Lung microvascular endothelial cell (primary cell): ENCODE data around the gene TGOLN2. TPM values are rescaled to one million over a fixed set of nuclear protein-coding genes. Genes with fewer than 3 reads are reported as not detected.
A peak's percentile ranks its signal among the peaks of the same experiment; 100 is the strongest.

Experiments
- DNase-seq, 2 donors: peaks; one replicate each; pipeline versions ENCODE4 v3.0.0 to v3.0.0-alpha.2; 2010; ENCODE audit warnings: low read depth in 2 of 2
- total RNA-seq: library from RNA; depleted of rRNA; stranded (reverse); fragments of >200 nt; gene quantifications from 2 replicates; pipeline ENCODE4 v1.2.1, GENCODE V29; 2014

The TGOLN2 gene
- total RNA-seq, 1 donor from 2014 or later: 62.7 TPM

DNA sequence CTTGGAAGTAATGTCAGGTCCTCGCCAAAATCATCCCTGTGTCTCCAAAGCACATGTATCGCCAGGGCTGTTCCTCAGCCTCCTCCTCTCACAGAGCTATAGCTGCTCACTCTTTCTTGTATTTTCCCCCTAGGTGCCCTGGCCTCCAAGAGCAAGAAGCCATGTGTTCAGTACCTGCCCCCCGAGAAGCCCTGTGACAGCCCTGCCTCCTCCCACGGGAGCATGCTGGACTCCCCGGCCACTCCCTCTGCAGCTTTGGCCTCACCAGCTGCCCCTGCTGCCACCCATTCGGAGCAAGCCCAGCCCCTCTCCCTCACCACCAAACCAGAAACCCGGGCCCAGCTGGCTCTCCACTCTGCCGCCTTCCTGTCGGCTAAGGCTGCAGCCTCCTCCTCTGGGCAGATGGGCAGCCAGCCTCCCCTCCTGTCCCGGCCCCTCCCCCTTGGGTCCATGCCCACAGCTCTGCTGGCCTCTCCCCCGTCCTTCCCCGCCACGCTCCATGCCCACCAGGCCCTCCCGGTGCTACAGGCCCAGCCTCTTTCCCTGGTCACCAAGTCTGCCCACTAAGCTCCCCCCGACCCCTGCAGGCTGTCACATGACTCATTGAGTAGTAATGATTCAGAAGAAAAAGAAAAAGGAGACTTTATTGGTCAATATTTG, 18.8 kb downstream of the TGOLN2 start:
- peak; percentile 26 to 62 for DNase-seq

DNA sequence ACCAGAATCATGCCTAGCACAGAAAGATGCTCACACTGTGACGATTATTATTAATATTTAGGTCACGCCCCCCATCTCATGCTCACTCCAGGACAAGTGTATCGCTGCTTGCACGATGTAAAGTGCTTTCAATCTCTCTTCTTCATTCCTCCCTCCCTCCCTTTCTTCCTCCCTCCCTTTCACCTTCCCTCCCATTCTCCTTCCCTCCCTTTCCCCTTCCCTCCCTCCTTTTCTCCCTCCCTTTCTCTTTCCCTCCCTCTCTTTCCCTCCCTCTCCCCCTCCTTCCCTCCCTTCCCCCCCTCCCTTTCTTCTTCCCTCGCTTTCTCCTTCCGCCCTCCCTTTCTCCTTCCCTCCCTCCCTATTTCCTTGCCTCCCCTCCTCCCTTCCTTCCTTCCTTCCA, 19.6 kb downstream of the TGOLN2 start:
- DNase-seq: no peak

DNA sequence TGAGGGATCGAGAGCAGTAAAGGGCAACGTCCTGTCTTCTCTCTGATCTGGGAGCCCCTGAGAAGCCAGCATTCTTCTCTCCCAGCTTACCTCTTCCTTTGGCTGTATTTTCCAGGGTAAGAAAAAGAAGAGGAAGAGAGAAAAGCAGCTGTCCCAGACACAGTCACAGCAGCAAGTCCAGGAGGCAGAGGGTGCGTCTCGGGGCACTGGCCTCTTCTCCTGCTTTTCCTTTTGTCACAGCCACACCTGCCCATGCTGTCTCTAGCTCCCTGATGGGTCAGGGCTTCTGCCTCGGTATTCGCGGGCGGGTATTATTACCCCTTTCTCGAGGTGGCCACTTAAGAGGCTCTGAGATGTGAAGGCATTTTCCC, 20.3 kb downstream of the TGOLN2 start:
- no peak for DNase-seq

DNA sequence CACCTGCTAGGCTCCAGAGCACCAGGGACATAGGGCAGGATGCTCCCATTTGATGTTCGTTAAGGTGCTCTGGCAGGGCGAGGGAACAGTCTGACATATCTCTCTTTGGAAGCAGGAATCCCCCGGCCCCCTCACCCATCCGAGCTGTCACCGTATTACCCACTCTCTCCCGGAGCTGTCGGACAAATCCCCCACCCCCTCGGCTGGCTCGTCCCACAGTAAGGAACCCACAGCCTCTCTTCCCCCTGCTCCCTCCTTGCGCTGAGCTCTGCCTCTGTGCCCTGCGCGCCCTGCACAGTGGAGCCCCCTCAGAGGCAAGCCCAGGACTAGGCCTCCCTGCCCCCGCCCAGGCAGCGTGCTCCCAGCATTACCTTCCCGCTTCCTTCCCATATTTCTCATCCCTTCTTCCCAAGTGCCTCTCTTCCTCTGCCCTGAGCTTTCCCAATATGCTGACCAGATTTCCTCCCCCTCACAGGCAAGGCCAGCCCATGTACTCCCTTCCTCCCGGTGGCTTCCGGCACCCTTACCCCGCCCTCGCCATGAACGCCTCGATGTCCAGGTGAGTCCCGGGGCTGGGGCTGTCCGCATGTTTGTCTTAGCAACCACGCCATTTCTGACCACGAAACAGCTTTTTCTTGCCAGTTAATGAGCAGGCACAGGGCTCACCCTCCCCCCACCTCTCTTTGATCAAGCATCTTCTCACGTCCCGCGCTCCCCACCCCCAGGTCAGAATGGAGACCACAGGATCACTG, 23.8 kb downstream of the TGOLN2 start:
- no peak for DNase-seq

DNA sequence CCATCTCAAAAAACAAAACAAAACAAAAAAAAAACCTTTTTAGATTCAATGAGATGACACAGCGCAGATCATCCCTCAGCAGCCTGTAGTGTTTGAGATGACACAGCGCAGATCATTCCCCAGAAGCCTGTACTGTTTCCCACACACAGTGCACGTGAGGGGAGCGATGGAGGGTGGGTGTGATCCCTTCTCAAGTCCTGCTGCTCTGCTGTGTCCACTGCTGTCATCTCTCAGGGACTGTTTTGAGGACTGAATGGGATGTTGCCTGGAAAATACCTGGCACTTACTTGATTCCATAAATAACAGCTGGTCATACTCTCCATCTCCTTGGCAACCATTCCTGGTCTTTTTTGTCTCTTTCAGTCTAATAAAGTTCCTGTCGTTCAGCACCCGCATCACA, 25.7 kb downstream of the TGOLN2 start:
- no peak for DNase-seq

DNA sequence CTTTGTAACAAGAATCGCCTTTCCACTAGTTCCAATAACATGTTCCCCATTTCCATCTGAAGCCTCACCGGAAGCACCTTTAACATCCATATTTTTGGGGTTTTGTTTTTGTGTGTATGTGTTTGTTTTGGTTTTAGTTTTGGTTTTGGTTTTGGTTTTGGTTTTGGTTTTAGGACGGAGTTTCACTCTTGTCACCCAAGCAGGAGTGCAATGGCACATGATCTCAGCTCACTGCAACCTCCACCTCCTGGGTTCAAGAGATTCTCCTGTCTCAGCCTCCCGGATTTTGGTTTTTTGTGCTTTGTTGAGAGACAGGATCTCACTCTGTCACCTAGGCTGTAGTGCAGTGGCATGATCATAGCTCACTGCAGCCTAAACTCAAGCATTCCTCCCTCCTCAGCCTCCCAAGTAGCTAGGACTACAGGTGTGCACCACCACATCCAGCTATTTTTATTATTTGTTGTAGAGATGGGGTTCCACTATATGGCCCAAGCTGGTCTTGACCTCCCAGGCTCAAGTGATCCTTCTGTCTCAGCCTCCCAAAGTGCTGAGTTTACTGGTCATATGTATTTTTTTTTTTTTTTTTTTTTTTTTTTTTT, 36.3 kb downstream of the TGOLN2 start:
- DNase-seq: no peak

DNA sequence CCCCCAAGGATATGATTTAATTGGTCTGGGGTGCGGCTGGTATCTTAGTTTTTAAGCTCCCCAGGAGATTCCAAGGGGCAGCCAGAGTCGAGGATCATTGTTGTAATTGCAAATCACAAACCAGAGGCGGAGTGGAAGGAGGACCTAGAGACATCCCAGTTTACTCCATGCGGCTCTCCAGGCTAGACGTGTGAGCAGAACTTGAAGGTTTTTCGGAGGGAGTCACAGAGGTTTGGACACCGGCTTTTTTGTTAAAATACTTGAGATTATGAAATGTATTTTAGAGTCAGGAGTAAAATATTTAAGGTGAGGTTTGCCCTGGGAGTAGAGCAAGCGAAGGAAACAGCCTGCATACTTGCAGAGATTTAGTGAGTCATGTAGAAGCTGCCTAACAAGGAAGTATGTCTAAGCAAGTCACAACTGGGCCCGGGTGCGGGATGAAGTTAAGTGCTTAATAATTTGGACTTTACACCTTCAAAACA, 39.5 kb downstream of the TGOLN2 start:
- DNase-seq: peak in 1 of 2 donors; percentile 32

DNA sequence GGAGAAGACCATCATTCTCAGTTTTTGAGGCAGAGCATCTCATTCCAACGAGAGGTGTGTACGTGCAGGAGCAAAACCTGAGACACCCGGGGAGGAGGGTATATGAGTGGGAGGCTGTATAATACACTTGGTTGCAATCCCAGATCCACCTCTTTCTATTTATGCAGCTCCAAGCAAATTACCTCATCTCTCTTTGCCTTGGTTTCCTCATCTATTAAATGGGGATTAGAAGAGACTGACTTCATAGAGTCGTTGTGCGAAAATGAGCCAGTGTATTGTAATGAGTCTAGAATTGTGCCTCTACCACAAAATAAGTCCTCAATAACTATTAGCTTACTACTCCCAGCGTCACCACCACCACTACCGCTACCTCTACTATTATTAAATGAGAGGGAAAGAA, 40.1 kb downstream of the TGOLN2 start:
- DNase-seq: no peak

DNA sequence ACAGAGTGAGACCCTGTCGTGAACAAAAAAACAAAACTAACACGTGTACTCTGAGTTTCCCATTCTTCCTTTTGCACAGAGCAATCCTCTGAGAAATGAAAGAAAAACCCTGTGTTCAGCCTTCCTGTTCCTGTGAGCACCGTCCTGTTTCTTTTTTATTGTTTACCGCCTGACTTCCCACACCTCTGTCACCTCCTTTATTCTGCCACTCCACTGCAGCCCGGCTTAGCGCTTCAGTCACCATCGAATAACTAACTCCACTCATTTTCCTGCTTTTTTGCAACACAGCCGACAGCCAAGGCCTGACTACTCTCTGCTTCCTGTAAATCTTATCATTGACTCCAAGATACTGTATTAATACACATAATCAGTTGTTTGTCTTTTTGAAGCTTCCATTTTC, 40.9 kb downstream of the TGOLN2 start:
- peak in 1 of 2 donors; percentile 32 for DNase-seq

DNA sequence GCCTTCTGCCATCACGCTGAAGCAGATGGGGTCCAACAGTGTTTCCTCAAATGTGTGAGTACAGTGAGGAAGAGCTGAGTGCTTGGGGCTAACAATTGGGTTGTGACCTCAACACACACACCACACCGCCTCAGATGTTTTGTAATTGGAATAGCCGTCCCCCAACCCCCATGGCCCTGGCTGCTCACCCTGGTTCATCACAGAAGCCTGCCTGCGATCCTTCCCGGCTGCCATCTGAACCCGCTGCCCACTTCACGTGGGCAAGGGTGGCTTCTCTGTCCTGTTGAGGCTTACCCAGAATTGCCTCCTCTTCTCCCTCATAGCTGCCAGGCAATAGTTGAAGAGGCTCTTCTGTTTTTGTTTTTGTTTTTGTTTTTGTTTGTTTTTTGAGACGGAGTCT, 44.1 kb downstream of the TGOLN2 start:
- DNase-seq: no peak

DNA sequence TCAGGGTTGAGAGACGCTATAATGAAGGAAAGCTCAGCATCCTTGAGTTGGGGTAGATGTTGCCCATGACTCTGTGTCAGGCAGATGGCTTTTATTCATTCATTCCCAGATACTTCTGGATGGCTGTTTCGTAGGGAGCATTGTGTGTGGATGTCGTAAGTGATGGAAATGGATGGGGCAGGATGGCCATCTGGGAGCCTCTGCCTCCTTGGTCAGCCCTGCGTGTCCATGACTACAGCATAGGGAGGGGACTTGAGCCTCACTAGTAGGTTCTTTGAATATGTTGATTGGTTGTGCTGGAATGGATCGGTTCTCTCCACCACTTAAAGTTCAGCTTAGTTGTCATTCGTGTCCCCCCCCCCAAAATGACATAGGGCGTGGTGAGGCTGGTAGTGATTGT, 44.9 kb downstream of the TGOLN2 start:
- DNase-seq: no peak

DNA sequence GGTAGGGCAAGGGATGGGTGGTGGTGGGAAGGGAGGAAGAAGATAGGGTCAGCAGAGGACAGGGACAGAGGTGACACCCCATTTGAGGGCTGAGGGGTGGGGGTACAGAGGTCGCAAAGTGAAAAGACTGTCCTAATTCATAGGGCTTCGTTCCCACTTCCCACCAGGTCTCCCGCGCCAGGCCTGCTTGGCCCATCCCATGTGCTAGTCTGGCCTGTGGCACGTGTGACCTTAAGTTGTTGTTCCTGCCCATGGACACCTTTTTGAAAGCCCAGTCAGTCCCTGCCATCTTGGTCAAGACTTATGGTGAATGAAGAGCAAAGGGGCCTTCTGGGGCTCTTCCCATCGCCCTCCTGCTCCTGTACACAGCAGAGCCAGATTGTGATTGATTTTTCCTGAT, 46.2 kb downstream of the TGOLN2 start:
- DNase-seq: no peak

DNA sequence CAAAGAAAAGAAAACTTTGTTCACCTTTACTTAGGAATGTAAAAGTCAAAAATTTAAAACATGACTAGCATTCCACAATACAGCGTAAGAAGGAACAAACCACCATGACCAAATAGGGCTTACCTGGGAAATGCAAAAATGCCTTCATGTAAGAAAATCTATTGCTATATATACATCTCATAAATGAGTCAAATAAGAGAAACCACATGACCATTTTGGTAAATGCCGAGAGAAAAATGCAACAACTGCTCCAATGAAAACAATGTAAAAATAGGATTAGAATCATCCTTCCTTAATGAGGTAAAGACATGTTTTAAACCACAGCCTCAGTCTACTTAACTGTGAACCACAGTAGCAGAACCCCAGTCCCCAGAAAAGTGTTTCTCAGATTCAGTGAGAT, 49.4 kb downstream of the TGOLN2 start:
- DNase-seq: no peak

DNA sequence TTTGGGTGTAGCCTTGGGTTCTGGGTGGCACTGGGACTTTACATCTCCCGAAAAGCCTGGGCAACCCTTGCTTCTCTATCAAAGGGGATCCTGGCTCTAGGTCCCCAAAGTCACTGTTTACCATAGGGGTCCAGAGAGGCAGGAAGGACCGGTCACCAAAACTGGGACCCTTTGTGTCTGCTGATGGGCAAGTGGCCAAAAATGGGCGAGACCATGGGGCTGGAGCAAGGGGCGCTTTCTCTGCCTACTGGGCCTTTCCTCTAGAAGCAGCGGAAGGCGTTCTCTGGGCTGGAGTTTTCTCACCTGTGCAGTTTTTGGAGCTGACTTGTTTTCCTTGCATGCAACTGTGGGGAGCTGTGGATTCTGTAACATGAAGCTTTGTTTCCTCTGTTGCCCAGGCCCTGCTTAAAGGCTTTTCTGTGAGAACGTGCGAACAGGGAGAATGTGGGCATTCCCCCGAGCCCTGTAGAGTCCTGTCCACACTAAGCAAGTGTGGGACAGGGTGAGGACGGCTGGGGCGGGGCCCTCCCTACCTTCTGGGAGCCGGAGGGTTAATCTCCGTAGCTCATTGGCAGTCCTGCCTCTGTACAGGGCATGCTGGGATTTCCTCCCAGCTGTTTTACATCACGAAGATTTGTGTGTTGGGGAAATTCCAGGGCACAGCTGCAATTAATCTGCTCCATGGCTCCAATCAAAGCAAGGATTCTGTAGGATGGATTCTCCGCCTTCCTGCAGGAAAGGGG, 50.2 kb downstream of the TGOLN2 start:
- peak; percentile 52 to 74 for DNase-seq

DNA sequence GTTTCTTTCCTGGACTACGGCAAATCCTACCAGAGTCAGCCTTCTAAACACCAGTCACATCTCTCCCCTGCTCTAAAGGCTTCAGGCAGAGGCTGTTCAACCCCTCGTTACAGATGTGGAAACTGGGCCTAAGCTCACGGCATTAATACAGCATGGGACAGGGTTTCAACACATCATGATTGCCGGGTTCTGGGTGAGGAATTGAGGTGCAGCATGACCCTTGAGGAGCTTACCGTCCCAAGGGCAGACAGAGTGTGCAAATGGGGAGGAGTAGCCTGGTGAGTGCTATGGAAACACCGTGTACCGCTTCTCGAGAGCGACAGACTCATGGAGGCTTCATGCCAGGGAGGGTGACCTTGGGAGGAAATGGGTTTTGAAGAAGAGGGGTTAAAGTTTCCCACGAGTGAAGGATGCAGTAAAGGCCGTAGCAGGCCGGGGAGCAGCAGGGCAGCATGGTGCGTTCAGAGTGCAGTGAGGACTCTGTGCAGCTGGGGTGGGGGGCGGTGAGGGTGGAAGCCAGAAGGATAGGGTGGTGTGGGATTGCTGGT, 51.1 kb downstream of the TGOLN2 start:
- no peak for DNase-seq

DNA sequence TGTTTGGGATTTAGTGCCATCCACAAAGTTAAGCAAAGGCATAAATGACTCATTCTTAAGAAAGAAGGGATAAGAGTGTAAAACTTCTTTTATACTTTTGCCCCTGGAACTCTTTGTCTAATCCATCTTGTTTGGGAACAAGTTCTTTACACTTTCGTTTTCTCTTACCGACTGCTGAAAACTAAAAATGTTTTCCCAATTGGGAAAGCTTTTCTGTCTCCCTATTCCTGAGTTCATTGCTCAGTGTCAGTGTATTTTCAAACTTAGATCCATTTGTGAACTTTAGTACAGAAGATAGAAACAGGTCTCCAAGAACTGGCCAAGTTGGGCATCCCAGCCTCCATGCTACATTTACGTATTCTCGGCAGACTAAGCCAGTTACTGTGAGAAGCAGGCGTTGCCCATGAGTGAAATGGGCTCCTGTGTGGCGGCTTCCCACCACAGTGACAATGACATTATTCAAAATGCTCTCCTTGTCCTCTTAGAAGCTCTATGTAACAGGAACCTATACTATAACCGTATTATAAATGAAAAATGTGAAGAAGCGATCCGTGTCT, 51.7 kb downstream of the TGOLN2 start:
- DNase-seq: no peak

DNA sequence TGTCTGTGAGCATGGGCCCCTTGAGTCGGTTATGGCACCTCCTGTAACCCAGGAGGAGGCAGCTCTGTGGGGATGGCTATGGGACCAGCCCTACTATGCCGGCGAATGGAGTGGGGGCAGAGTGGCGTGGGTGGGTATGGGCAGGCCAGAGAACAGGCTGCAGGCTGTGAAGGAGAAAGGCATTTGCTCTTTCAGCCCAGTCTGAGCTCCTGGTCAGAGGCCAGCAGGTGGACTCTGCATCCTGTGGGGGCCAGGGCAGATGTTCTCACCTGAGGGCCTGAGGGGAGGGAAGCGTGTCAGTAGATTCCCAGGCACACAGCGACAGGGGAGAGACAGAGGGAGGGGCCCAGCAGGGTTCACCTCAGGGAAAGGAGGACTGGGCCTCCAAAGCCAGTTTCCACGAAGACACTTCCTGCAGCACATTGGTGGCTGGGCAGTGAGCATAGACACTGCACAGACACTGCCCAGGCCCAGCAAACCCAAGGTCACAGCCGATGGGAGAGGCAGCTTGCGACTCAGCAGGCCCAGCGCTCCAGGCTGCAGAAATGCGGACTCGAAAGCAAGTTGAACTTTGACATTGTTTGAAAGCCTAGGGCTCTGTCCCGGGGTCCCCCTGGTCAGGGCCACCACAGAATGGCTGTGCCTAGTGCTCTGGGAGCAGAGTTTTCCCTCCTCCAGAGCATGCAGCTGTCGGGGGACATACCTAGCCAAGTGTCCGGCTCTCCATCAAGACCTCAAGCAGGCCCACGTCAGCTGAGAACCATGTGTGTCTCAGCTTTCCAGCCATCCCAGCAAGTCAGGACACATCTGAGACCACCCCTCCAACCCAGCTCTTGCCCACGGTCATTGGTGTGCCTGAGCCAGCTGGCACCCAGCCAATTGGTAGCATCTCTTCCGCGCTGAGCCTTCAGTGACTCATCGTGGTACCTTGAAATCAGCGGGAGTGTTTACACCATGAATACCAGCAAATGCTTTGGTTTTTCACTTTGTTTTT, 53.8 kb downstream of the TGOLN2 start:
- peak; percentile 67 to 68 for DNase-seq

DNA sequence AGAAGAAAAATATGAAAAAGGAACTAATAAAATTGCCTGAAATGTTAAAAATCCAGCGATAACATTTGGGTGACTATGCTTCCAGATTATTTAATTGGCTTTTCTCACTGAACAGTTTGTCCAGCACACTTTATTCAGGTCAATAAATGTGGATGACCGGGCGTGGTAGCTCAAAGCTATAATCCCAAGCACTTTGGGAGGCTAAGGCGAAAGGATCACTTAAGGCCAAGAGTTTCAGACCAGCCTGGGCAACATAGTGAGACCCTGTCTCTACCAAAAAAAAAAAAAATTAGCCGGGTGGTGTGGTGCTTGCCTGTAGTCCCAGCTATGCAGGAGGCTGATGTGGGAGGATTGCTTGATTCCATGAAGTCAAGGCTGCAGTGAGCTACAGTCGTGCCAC, 55.4 kb downstream of the TGOLN2 start:
- no peak for DNase-seq

DNA sequence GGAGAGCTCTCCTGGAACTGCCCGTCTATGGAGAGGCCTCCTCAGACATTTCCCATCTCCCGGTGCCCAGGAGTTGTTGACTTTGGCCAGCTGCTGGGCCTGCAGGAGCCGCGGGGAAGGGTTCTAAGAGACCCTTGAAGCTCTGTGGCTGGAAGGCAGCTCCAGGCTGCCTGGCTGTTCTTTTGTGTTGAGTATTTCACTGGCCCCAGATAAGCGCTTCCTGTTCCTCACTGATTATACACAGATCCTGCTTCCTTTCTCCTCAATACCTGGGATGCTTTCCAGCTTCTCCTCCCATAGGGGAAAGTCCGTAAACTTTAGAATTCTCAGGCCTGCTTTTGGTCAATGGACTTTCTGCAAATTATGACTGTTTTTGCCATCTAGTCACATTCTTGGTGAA, 57.8 kb downstream of the TGOLN2 start:
- DNase-seq: peak; percentile 55
